AG09319 (cell line): ENCODE data around the gene PGBD2.

Experiments used
- DNase-seq: peaks from one replicate; pipeline ENCODE4 v3.0.0-alpha.2; 2010; ENCODE audit warnings: low read depth; ENCODE audit errors: extremely low read depth
- CTCF ChIP-seq: IDR thresholded peaks from 2 replicates; pipeline ENCODE4 v1.5.1; 2011; ENCODE audit warnings: low read depth, mild to moderate bottlenecking, inconsistent platforms, low read length, moderate library complexity

Gene PGBD2

GRCh38 chr1:248906009-248906752 lies at the start of gene PGBD2:
PGBD2 (plus strand) TSS chr1:248906235; CDS start chr1:248913863, 7,628 bp downstream.
- DNase-seq: peak; percentile 85
- TF ChIP-seq CTCF: peak; percentile 57

- DNase-seq: no peak
- TF ChIP-seq CTCF: no peak
Observed at GRCh38 chr1:248857201-248857600, 48.8 kb upstream of the PGBD2 start.

GRCh38 chr1:248857749-248858095 lies 48.3 kb upstream of the PGBD2 start:
- DNase-seq: no peak
- TF ChIP-seq CTCF: no peak

GRCh38 chr1:248858096-248858890 lies 47.7 kb upstream of the PGBD2 start:
- peak; percentile 32 for TF ChIP-seq CTCF
- DNase-seq: peak; percentile 15

- DNase-seq: peak; percentile 92
- TF ChIP-seq CTCF: no peak
Observed at GRCh38 chr1:248858891-248859889, 46.8 kb upstream of the PGBD2 start, which contains the start of gene ZNF692. ZNF692 (minus strand) TSS chr1:248859085; CDS start chr1:248858309, 776 bp downstream.

GRCh38 chr1:248860007-248860406 lies 46.0 kb upstream of the PGBD2 start:
- no peak for DNase-seq

More at GRCh38 chr1:248860007-248860406, 46.0 kb upstream of the PGBD2 start:
- no peak for TF ChIP-seq CTCF
